ENCODE results near the gene CRHBP.

CRHBP gene

DNA sequence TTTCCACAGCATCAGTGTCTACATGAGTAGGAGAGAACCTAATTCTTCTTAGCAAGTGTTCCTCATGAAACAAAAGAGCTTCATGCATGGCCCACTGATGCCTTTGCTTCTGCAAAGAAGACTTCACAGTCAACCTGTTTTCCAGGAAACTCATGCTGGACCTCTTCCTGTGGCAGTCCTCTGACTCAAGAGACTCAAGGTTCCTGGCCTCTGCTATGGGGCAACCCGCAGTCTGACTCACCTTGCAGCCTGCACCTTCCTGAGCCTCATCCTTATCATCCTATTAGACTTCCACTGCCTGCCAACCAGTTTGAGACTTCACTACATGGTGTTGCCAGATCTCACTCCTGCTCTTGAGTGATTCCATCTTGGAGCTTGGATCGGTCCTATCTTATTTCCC, 59.8 kb downstream of the CRHBP start (continued):
- TF ChIP-seq, protein P1, sequence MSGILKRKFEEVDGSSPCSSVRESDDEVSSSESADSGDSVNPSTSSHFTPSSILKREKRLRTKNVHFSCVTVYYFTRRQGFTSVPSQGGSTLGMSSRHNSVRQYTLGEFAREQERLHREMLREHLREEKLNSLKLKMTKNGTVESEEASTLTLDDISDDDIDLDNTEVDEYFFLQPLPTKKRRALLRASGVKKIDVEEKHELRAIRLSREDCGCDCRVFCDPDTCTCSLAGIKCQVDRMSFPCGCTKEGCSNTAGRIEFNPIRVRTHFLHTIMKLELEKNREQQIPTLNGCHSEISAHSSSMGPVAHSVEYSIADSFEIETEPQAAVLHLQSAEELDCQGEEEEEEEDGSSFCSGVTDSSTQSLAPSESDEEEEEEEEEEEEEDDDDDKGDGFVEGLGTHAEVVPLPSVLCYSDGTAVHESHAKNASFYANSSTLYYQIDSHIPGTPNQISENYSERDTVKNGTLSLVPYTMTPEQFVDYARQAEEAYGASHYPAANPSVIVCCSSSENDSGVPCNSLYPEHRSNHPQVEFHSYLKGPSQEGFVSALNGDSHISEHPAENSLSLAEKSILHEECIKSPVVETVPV (CRISPR knock-in tag; IDR thresholded peaks at IDR 0.05) = no peak
- TF ChIP-seq GLIS3 (CRISPR knock-in tag; IDR thresholded peaks at IDR 0.05) = no peak
- TF ChIP-seq, protein P2, sequence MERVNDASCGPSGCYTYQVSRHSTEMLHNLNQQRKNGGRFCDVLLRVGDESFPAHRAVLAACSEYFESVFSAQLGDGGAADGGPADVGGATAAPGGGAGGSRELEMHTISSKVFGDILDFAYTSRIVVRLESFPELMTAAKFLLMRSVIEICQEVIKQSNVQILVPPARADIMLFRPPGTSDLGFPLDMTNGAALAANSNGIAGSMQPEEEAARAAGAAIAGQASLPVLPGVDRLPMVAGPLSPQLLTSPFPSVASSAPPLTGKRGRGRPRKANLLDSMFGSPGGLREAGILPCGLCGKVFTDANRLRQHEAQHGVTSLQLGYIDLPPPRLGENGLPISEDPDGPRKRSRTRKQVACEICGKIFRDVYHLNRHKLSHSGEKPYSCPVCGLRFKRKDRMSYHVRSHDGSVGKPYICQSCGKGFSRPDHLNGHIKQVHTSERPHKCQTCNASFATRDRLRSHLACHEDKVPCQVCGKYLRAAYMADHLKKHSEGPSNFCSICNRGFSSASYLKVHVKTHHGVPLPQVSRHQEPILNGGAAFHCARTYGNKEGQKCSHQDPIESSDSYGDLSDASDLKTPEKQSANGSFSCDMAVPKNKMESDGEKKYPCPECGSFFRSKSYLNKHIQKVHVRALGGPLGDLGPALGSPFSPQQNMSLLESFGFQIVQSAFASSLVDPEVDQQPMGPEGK (CRISPR knock-in tag; IDR thresholded peaks at IDR 0.05; ENCODE audit: borderline replicate concordance) = no peak

DNA sequence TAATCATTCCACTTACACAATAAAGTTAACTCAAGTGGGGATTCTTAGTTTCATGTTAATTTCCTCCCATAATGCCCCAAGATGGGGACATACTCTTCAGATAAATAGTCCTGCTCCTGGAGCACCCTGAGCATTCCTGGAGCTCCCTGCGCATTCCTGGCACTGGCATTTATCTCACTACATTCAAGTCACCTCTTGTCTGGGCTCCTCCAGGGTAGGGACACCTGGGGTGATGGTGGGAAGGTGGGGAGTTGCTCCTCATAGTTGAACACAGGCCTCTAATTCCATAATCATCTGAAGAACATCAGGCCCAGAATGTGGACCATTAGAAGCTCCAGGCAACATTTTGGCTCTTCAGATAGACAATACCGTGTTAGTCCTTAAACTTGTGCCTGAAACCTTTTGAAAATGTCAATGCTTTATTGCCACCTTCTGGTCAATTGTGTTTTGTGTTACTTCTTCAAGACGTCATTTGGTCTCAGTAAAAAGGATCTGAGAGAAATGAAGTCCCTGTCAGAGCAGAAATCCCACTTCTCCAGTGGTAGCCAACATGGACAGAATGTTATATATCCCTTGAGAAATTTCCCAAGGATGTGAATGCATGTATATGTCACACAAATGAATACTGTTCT, 63.2 kb downstream of the CRHBP start:
- TF ChIP-seq, protein P1 (CRISPR knock-in tag; IDR thresholded peaks at IDR 0.05) = no peak
- TF ChIP-seq ARNTL (CRISPR knock-in tag; IDR thresholded peaks at IDR 0.05; ENCODE audit: borderline replicate concordance, low read depth) = no peak
- TF ChIP-seq ISL1 (CRISPR knock-in tag; IDR thresholded peaks at IDR 0.05) = no peak
- TF ChIP-seq OSR1 (CRISPR knock-in tag; IDR thresholded peaks at IDR 0.05) = no peak
- no peak for TF ChIP-seq ESRRG (CRISPR knock-in tag; IDR thresholded peaks at IDR 0.05)
- ATAC-seq = peak; percentile 85

DNA sequence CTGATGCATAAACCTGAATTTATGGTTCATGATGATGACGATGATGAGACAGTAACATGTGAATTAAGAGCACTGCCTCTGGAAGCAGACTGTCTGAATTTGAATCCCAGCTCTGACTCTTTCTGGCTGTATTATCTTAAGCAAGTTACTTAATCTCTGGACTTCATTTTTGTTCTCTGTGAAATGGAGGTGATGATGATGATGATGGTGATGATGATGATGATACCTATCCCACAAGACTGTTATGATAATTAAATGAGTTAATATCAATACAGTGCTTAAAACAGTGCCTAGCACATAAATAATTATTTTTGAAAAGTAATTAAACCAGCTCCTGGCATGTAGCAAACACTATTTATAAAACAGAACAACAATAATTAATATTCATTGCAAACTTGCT, 64.1 kb downstream of the CRHBP start:
- ATAC-seq = no peak
- TF ChIP-seq ZNF70 (CRISPR knock-in tag; IDR thresholded peaks at IDR 0.05) (no peak), RARB (CRISPR knock-in tag; IDR thresholded peaks at IDR 0.05) (no peak), ARNTL (CRISPR knock-in tag; IDR thresholded peaks at IDR 0.05; ENCODE audit: borderline replicate concordance, low read depth) (no peak), BACH2 (CRISPR knock-in tag; IDR thresholded peaks at IDR 0.05; ENCODE audit: borderline replicate concordance) (no peak)
- TF ChIP-seq, protein P3, sequence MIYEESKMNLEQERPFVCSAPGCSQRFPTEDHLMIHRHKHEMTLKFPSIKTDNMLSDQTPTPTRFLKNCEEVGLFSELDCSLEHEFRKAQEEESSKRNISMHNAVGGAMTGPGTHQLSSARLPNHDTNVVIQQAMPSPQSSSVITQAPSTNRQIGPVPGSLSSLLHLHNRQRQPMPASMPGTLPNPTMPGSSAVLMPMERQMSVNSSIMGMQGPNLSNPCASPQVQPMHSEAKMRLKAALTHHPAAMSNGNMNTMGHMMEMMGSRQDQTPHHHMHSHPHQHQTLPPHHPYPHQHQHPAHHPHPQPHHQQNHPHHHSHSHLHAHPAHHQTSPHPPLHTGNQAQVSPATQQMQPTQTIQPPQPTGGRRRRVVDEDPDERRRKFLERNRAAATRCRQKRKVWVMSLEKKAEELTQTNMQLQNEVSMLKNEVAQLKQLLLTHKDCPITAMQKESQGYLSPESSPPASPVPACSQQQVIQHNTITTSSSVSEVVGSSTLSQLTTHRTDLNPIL (CRISPR knock-in tag; IDR thresholded peaks at IDR 0.05; ENCODE audit: low read depth) = no peak
- TF ChIP-seq, protein P1 (CRISPR knock-in tag; IDR thresholded peaks at IDR 0.05) = no peak

DNA sequence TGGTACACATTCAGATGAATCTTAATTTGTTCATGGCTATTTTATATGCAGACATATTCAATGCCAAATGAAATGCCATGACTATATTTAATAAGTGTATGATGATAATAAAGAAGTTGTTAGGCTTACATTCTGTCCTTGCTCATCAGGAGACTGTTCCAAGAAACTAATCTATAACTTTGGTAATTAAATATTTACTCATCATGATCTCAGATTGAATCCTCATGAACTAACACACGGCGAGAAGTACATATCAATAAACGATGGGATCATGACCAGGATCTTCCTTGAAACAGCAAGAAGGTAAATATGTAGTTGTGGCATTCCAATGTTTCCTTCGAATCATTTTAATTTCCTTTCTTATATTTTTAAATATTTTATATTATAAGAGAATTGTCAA, 64.8 kb downstream of the CRHBP start:
- no peak for ATAC-seq
- TF ChIP-seq, protein P2 (CRISPR knock-in tag; IDR thresholded peaks at IDR 0.05; ENCODE audit: borderline replicate concordance) = no peak
- TF ChIP-seq BACH2 (CRISPR knock-in tag; IDR thresholded peaks at IDR 0.05; ENCODE audit: borderline replicate concordance) (no peak), SNAI2 (CRISPR knock-in tag; IDR thresholded peaks at IDR 0.05) (no peak), ZFP3 (CRISPR knock-in tag; IDR thresholded peaks at IDR 0.05) (no peak), ZFP30 (CRISPR knock-in tag; IDR thresholded peaks at IDR 0.05) (no peak), ARNTL (CRISPR knock-in tag; IDR thresholded peaks at IDR 0.05; ENCODE audit: borderline replicate concordance, low read depth) (no peak), RARB (CRISPR knock-in tag; IDR thresholded peaks at IDR 0.05) (no peak), TCF4 (CRISPR knock-in tag; IDR thresholded peaks at IDR 0.05; ENCODE audit: borderline replicate concordance) (no peak), ESRRG (CRISPR knock-in tag; IDR thresholded peaks at IDR 0.05) (no peak), ISL1 (CRISPR knock-in tag; IDR thresholded peaks at IDR 0.05) (no peak), ZNF70 (CRISPR knock-in tag; IDR thresholded peaks at IDR 0.05) (no peak)
- TF ChIP-seq, protein P4, sequence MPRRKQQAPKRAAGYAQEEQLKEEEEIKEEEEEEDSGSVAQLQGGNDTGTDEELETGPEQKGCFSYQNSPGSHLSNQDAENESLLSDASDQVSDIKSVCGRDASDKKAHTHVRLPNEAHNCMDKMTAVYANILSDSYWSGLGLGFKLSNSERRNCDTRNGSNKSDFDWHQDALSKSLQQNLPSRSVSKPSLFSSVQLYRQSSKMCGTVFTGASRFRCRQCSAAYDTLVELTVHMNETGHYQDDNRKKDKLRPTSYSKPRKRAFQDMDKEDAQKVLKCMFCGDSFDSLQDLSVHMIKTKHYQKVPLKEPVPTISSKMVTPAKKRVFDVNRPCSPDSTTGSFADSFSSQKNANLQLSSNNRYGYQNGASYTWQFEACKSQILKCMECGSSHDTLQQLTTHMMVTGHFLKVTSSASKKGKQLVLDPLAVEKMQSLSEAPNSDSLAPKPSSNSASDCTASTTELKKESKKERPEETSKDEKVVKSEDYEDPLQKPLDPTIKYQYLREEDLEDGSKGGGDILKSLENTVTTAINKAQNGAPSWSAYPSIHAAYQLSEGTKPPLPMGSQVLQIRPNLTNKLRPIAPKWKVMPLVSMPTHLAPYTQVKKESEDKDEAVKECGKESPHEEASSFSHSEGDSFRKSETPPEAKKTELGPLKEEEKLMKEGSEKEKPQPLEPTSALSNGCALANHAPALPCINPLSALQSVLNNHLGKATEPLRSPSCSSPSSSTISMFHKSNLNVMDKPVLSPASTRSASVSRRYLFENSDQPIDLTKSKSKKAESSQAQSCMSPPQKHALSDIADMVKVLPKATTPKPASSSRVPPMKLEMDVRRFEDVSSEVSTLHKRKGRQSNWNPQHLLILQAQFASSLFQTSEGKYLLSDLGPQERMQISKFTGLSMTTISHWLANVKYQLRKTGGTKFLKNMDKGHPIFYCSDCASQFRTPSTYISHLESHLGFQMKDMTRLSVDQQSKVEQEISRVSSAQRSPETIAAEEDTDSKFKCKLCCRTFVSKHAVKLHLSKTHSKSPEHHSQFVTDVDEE (CRISPR knock-in tag; IDR thresholded peaks at IDR 0.05) = no peak
- TF ChIP-seq, protein P3 (CRISPR knock-in tag; IDR thresholded peaks at IDR 0.05; ENCODE audit: low read depth) = no peak
- TF ChIP-seq, protein P1 (CRISPR knock-in tag; IDR thresholded peaks at IDR 0.05) = no peak

Measured in SK-N-SH treated with all-trans-retinoic acid at 6 μM for 48 hours (cell line).